HL-60 (cell line): ENCODE results near the gene PAPOLB.

Source experiments
- GABPA ChIP-seq: IDR thresholded peaks from 2 replicates; pipeline ENCODE4 v1.6.1; 2012; ENCODE audit warnings: low read depth
- TF ChIP-seq, protein P1 (sequence below): IDR thresholded peaks from one replicate; pipeline ENCODE4 v1.5.1; 2011; ENCODE audit warnings: low read length, control low read depth, inconsistent platforms; ENCODE audit not compliant: insufficient read depth

DNA sequence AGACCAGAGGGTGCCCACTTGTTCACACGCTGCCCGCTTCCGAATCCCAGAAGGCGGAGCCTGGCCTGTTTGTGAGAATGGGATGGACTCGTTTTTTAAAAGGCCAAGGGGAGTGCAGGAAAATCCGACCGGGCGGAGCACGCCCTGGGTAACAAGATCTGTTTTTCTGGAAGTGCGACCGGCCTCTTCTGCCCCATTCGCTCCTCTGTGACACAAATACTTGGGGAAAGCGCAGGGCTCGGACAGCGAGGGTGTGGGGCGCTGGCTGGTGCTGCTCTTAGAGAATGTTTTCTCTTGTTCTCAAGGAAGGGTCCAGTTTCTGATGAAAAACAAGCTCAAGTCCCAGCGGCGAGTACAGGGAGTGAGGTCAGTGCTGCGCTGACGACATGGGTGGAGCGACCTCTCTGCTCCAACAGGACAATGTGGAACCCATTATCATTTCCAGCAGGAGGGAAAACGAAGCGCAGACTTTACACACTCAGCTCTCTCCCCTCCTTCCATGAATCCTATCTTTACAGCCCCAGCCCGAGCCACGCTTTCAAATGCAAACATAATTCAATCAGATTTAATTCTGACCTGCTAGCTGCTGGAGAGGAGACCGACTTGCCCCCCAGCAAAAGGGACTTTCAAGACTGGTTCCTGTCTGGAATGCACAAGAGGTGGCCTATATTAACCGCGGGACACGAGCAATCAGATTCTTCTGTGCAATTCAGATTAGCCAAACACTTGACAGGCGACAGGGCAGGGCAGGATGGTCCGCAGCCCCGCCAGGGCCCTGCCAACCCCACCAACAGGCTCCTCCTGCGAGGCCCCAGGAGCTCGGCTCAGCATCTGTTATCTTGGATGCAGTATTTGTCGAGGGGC, 20.6 kb upstream of the PAPOLB start:
- TF ChIP-seq, protein P1, sequence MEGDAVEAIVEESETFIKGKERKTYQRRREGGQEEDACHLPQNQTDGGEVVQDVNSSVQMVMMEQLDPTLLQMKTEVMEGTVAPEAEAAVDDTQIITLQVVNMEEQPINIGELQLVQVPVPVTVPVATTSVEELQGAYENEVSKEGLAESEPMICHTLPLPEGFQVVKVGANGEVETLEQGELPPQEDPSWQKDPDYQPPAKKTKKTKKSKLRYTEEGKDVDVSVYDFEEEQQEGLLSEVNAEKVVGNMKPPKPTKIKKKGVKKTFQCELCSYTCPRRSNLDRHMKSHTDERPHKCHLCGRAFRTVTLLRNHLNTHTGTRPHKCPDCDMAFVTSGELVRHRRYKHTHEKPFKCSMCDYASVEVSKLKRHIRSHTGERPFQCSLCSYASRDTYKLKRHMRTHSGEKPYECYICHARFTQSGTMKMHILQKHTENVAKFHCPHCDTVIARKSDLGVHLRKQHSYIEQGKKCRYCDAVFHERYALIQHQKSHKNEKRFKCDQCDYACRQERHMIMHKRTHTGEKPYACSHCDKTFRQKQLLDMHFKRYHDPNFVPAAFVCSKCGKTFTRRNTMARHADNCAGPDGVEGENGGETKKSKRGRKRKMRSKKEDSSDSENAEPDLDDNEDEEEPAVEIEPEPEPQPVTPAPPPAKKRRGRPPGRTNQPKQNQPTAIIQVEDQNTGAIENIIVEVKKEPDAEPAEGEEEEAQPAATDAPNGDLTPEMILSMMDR, result no peak
- TF ChIP-seq GABPA, result no peak
